Upper lobe of right lung (tissue), 1 donor: ENCODE measurements around the gene PRICKLE1. TPM values are rescaled to one million over a fixed set of nuclear protein-coding genes. Genes with fewer than 3 reads are reported as not detected.

Experiments
- ATAC-seq: fragments of 200-7000 bp; cut with Tn5 transposase; one replicate; pipeline ENCODE4 v1.9.1; 2020; ENCODE audit warnings: mild to moderate bottlenecking, moderate library complexity
- DNase-seq: peaks from one replicate; pipeline ENCODE4 v3.0.0-alpha.2; 2020
- H3K27ac ChIP-seq: fragments of 200-600 bp; one replicate; pipeline ENCODE4 v1.8.0; 2022
- H3K27me3 ChIP-seq: fragments of 200-600 bp; one replicate; pipeline ENCODE4 v1.8.0; 2022; ENCODE audit warnings: mild to moderate bottlenecking
- H3K36me3 ChIP-seq: fragments of 200-600 bp; one replicate; pipeline ENCODE4 v1.8.0; 2022
- H3K4me1 ChIP-seq: fragments of 200-600 bp; one replicate; pipeline ENCODE4 v1.8.0; 2022
- H3K4me3 ChIP-seq: fragments of 200-600 bp; one replicate; pipeline ENCODE4 v1.8.0; 2022; ENCODE audit warnings: mild to moderate bottlenecking
- H3K9me3 ChIP-seq: fragments of 200-600 bp; one replicate; pipeline ENCODE4 v1.8.0; 2022
- intact Hi-C: fragments of 100-400 bp; cut with DNase I; formaldehyde crosslinking; loops from one replicate; pipeline ENCODE4 v1.11.0; 2022
- total RNA-seq: library from RNA; stranded (reverse); fragmentation: NEBNext Ultra II Directional; extraction: Animal tissue kit (Norgen Biotek cat#: 25700); gene quantifications from one replicate; pipeline ENCODE4 v1.2.1, GENCODE V29; 2021
- TF ChIP-seq, protein P1 (sequence below): fragments of 200-600 bp; IDR thresholded peaks from one replicate; pipeline ENCODE4 v1.8.0; 2022; ENCODE audit warnings: antibody characterized with exemption
- donor health status: DM: no; HTN: yes; CAD: no; lungs with severe emphysema.

Gene PRICKLE1
- total RNA-seq, 1 donor from 2014 or later, result 18.4 TPM

DNA sequence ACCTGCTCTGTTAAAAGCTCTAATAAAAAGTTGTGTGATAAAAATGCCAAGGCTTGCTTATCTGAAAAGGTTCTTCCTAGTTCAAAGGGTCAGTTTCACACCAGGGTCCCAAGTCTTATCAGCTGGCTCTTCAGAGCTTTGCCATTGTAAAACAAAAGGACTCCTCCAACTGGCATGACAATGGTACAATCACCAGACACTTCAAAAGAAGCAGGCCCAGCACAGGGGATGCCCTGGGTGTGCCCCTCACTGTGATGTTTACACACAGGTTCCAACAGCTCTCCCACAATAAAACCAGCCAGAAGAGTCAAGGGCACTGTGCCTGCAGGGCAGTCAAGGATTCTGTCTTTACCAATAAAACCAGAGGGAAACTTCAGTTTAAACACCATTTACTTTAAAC, 78.7 kb downstream of the PRICKLE1 start:
- intact Hi-C loops, result no loop called here

DNA sequence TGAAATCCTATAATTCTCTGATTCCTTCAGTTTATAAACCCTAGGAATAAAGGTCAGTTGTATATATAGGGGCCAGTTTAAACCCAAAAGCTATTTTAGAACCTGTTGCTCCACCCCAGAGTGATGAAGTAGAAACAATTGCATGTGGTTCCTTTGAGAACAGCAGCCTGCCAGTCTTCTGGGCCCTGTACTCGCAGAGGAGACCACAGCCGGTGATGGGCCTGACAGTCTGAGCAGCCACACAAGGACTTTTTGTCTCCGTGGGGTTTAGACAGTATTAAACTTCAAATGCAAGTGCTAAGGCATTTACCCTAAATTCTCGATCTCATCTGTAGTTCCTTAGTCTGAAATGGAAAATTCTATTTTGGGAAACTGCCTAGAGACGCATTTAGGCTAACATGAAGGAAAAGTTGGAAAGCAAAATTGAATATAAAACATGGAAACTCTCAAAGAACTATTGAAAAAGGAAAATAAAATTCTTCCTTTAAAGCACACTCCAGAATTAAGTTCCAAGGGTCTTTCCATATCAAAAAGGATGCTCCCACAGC, 80.6 kb downstream of the PRICKLE1 start:
- no peak overlapping the region for H3K27ac ChIP-seq
- no peak for DNase-seq
- no peaks in the 10 kb centered on the region for H3K4me1 ChIP-seq
- no peaks in the 10 kb centered on the region for H3K27me3 ChIP-seq
- ATAC-seq, result no peak
- H3K9me3 ChIP-seq, result no peaks in the 10 kb centered on the region
- no peaks in the 10 kb centered on the region for H3K36me3 ChIP-seq
- intact Hi-C loops, result no loop called here
- no peak overlapping the region for H3K4me3 ChIP-seq
- TF ChIP-seq, protein P1, sequence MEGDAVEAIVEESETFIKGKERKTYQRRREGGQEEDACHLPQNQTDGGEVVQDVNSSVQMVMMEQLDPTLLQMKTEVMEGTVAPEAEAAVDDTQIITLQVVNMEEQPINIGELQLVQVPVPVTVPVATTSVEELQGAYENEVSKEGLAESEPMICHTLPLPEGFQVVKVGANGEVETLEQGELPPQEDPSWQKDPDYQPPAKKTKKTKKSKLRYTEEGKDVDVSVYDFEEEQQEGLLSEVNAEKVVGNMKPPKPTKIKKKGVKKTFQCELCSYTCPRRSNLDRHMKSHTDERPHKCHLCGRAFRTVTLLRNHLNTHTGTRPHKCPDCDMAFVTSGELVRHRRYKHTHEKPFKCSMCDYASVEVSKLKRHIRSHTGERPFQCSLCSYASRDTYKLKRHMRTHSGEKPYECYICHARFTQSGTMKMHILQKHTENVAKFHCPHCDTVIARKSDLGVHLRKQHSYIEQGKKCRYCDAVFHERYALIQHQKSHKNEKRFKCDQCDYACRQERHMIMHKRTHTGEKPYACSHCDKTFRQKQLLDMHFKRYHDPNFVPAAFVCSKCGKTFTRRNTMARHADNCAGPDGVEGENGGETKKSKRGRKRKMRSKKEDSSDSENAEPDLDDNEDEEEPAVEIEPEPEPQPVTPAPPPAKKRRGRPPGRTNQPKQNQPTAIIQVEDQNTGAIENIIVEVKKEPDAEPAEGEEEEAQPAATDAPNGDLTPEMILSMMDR, result no peak

More for the DNA sequence above, 78.7 kb downstream of the PRICKLE1 start:
- TF ChIP-seq, protein P1, result no peak
- Histone ChIP-seq H3K9me3 (no peaks in the 10 kb centered on the region), H3K27me3 (no peaks in the 10 kb centered on the region), H3K36me3 (no peaks in the 10 kb centered on the region), H3K4me3 (no peak overlapping the region), H3K27ac (no peak overlapping the region), H3K4me1 (no peaks in the 10 kb centered on the region)
- ATAC-seq, result no peak
- DNase-seq, result no peak

DNA sequence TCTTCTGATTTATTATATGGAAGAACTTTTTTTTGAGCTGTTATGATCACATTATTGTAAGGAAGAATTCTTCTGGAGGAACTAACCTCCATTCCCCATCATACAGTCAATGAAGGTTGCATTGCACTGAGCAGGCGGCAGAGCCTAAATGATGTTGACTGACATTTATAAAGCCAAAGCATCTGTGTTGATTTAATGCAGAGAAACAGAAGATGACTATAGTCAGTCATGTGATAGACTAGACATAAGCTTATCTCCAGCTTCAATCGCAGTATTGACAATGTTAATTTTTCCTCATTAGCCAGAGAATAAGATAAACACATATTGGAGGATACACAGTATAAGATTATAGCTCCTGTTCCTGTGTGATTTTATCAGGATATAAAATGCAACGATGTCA, 82.0 kb downstream of the PRICKLE1 start:
- ATAC-seq, result no peak
- no peak for DNase-seq
- TF ChIP-seq, protein P1, result no peak

DNA sequence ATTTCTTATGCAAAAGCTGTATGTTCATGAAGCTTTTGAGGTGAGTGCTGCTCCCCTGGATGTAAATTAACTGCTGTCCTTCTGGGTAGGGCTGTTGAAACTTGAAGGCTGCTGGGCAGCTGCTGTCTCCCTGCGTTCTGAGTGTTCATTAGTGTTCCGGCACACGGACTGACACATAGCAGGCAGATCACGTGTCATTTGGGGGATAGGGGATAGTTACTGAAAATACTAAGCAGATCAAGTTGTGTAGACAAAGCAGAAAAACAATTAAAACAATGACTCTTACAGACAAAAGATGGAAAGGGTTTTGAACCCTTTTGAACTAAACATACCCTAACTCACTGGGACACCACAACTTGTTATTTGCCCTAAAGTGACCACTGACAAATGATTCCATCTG, 82.5 kb downstream of the PRICKLE1 start:
- no peaks in the 10 kb centered on the region for H3K36me3 ChIP-seq
- no peak overlapping the region for H3K27ac ChIP-seq
- intact Hi-C loops, result no loop called here
- H3K9me3 ChIP-seq, result no peaks in the 10 kb centered on the region
- TF ChIP-seq, protein P1, result no peak
- H3K4me3 ChIP-seq, result no peak overlapping the region
- H3K27me3 ChIP-seq, result no peaks in the 10 kb centered on the region
- ATAC-seq (no peak), DNase-seq (no peak)
- no peaks in the 10 kb centered on the region for H3K4me1 ChIP-seq

More for the DNA sequence above, 82.0 kb downstream of the PRICKLE1 start:
- no peaks in the 10 kb centered on the region for H3K36me3 ChIP-seq
- H3K4me3 ChIP-seq, result no peak overlapping the region
- intact Hi-C loops, result no loop called here
- H3K27me3 ChIP-seq, result no peaks in the 10 kb centered on the region
- H3K9me3 ChIP-seq, result no peaks in the 10 kb centered on the region
- H3K27ac ChIP-seq, result no peak overlapping the region
- H3K4me1 ChIP-seq, result no peaks in the 10 kb centered on the region

DNA sequence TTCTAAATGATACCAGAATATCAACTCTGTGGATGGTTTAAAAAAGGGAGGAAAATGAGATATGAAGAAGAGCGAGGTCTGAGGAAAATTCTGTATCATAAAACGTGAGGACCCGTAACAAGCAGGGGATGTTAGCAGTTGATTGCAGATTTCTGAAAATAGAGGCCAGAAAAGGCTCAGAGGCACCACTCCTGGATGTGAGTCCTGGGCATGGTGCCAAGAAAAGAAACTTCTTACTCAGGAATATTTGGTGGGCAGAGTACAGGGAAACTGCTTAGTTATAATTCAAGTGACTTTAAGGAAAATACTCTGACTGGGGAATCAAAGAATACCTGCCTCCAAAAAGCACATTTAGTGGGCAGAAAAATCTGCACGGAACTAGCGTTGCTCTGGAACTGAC, 85.5 kb downstream of the PRICKLE1 start:
- TF ChIP-seq, protein P1, result no peak
- no peak overlapping the region for H3K4me3 ChIP-seq
- no peak overlapping the region for H3K27ac ChIP-seq
- no peak for DNase-seq
- H3K4me1 ChIP-seq, result no peaks in the 10 kb centered on the region
- H3K36me3 ChIP-seq, result no peaks in the 10 kb centered on the region
- ATAC-seq, result no peak
- no peaks in the 10 kb centered on the region for H3K9me3 ChIP-seq
- intact Hi-C loops, result no loop called here
- no peaks in the 10 kb centered on the region for H3K27me3 ChIP-seq

DNA sequence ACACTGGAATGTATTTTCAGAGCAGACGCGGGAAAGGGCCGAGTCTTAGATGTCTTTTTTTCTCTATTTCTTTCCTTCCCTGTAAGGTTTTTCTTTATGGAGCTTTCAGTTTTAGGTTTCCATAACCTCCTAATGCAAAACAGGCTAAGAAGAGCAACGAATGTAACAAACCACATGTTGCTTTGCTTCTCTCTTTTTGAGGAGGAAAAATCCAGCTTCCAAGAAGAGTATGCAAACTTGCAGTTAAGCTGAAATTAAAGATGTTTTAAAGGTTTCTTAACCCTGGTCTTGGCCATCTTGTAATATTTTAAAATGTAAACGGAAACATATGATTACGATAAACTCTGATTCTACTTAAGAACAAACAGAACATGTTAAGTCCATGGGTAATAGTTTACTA, 86.9 kb downstream of the PRICKLE1 start:
- intact Hi-C loops, result no loop called here
- ATAC-seq (no peak), DNase-seq (no peak)
- no peaks in the 10 kb centered on the region for H3K36me3 ChIP-seq
- no peak overlapping the region for H3K27ac ChIP-seq
- no peaks in the 10 kb centered on the region for H3K9me3 ChIP-seq
- no peaks in the 10 kb centered on the region for H3K4me1 ChIP-seq
- H3K27me3 ChIP-seq, result no peaks in the 10 kb centered on the region
- no peak overlapping the region for H3K4me3 ChIP-seq
- TF ChIP-seq, protein P1, result no peak
